ENCODE data around the gene SLC10A6. TPM values are rescaled to one million over a fixed set of nuclear protein-coding genes. Genes with fewer than 3 reads are reported as not detected.

Gene SLC10A6, protein sequence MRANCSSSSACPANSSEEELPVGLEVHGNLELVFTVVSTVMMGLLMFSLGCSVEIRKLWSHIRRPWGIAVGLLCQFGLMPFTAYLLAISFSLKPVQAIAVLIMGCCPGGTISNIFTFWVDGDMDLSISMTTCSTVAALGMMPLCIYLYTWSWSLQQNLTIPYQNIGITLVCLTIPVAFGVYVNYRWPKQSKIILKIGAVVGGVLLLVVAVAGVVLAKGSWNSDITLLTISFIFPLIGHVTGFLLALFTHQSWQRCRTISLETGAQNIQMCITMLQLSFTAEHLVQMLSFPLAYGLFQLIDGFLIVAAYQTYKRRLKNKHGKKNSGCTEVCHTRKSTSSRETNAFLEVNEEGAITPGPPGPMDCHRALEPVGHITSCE
- total RNA-seq (1 to 10 TPM; 4.2 to 5.4 TPM), polyA plus RNA-seq (not detected)
- long read RNA-seq, donor 1, partial matches to known transcripts = 0 of 2 reads
- long read RNA-seq, donor 1, other reads (novel, unspliced or antisense) = 2 of 2 reads
- long read RNA-seq, donor 2 = 0 reads

DNA sequence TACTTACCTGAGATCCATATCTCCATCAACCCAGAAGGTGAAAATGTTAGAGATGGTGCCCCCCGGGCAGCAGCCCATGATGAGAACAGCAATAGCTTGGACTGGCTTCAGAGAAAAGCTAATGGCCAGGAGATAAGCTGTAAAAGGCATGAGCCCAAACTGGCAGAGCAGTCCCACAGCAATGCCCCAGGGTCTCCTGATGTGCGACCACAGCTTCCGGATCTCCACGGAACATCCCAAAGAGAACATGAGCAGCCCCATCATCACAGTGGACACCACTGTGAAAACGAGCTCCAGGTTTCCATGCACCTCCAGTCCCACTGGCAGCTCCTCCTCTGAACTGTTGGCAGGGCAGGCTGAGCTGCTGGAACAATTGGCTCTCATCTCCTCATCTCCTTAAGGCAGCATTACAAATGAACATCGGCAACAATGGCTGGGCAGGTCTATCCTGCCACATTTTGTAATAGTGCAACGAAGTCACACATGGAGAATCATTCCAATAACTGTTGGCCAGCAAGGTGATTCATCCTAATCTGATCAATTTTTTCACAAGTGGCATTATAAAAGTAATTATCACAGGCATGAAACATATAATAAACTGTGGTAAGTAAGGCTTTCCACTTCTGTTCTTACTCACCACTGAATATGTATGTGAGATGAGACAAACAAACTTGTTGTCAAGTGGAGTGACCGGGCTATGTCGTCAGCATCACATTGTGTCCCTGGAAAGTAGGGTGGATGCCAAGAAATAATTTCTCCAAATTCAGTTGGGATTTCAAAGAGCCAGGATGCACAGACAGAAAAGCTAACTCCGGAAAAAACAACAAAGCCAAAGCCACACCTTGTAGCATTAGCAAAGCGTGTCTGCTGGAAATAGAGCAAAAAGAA lies at the start of gene SLC10A6:
Gene SLC10A6, minus strand, starts transcription at position 653 of the 888 bp plus-strand sequence. Its CDS starts 269 bp downstream, at position 384.
- Histone ChIP-seq H3K27me3 (ENCODE audit: control insufficient read depth in 1 of 2, insufficient read depth in 2 of 2, low read length in 1 of 2) (no peaks in the 10 kb centered on the region), H3K4me3 (ENCODE audit: low read length in 2 of 2) (no peak within 1 kb of the TSS)
- peak; percentile 37 for ATAC-seq (ENCODE audit: low FRiP score)

DNA sequence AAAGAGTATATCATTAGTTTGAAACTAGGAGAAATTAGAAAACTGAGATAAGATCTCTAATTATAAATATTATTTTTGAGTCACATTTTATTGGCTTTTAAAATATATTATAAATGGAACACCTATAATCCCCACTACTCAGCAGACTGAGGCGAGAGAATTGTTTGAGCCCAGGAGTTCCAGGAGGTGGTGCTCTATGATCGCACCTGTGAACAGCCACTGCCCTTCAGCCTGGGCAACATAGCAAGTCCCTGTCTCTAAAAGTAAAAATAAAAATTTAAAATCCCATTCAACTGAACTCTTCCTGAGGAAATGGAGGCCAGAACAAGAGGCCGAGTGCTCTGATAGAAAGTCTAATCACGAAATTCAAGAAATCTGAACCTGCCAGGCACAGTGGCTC lies 49.4 kb upstream of the SLC10A6 start:
- no peak for ATAC-seq (ENCODE audit: low FRiP score)
- 92% methylated on average over 4 of the region's 4 CpGs for WGBS, 2 donors

More for the DNA sequence above, at the start of gene SLC10A6:
- no peaks in the 10 kb centered on the region for H3K36me3 ChIP-seq (ENCODE audit: control insufficient read depth in 1 of 2, insufficient read depth in 2 of 2, low read length in 1 of 2)
- H3K9me3 ChIP-seq (ENCODE audit: control insufficient read depth, low read length) = peaks cover 2% of the 10 kb centered on the region
- intact Hi-C loops (cut with DNase I) = no loop called here
- H3K4me1 ChIP-seq (ENCODE audit: control insufficient read depth in 1 of 2, insufficient read depth in 2 of 2, low read length in 2 of 2) = no peaks in the 10 kb centered on the region
- H3K27ac ChIP-seq (ENCODE audit: low read depth in 1 of 2, low read length in 2 of 2) = no peak within 1 kb of the TSS
- WGBS, 2 donors = 44 to 47% methylated on average over 11 of the region's 11 CpGs
- DNase-seq = no peak

DNA sequence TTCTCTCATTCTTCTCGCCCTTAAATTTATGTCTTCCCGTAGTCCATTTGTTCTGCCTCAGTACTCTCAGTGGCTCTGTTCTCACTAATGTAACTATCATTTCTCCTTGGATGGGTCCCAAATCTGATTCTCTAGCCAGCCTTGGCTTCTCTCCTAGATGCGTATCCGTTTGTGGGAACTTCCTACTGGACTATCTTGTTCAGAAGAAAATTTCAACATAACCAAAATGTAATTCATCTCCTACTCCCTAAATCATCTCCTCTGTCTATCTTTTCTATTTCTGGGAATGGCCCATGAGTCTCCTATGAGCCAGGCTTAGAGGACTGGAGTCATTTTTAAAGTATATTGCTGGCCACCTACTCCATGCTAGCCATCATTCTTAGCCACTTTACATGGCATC lies 47.4 kb upstream of the SLC10A6 start:
- WGBS, 2 donors = 51 to 62% methylated on average over 4 of the region's 4 CpGs
- Histone ChIP-seq H3K9me3 (ENCODE audit: control insufficient read depth, low read length) (no peaks in the 10 kb centered on the region), H3K4me1 (ENCODE audit: control insufficient read depth in 1 of 2, insufficient read depth in 2 of 2, low read length in 2 of 2) (no peaks in the 10 kb centered on the region), H3K27ac (ENCODE audit: low read depth in 1 of 2, low read length in 2 of 2) (no peak overlapping the region), H3K36me3 (ENCODE audit: control insufficient read depth in 1 of 2, insufficient read depth in 2 of 2, low read length in 1 of 2) (no peaks in the 10 kb centered on the region), H3K4me3 (ENCODE audit: low read length in 2 of 2) (no peak overlapping the region), H3K27me3 (ENCODE audit: control insufficient read depth in 1 of 2, insufficient read depth in 2 of 2, low read length in 1 of 2) (no peaks in the 10 kb centered on the region)
- DNase-seq (no peak), ATAC-seq (ENCODE audit: low FRiP score) (no peak)
- intact Hi-C loops (cut with DNase I) = loop anchor here in 1 of 2 donors (10.0 kb wide), 1 partner anchor 302 kb away; the partner anchor contains the start of gene PTPN13

More for the DNA sequence above, 49.4 kb upstream of the SLC10A6 start:
- Histone ChIP-seq H3K27me3 (ENCODE audit: control insufficient read depth in 1 of 2, insufficient read depth in 2 of 2, low read length in 1 of 2) (no peaks in the 10 kb centered on the region), H3K27ac (ENCODE audit: low read depth in 1 of 2, low read length in 2 of 2) (no peak overlapping the region), H3K4me3 (ENCODE audit: low read length in 2 of 2) (no peak overlapping the region), H3K4me1 (ENCODE audit: control insufficient read depth in 1 of 2, insufficient read depth in 2 of 2, low read length in 2 of 2) (no peaks in the 10 kb centered on the region), H3K36me3 (ENCODE audit: control insufficient read depth in 1 of 2, insufficient read depth in 2 of 2, low read length in 1 of 2) (no peaks in the 10 kb centered on the region), H3K9me3 (ENCODE audit: control insufficient read depth, low read length) (no peaks in the 10 kb centered on the region)
- intact Hi-C loops (cut with DNase I) = loop anchor here in 1 of 2 donors (10.0 kb wide), 1 partner anchor 304 kb away; the partner anchor contains the start of gene PTPN13
- no peak for DNase-seq

DNA sequence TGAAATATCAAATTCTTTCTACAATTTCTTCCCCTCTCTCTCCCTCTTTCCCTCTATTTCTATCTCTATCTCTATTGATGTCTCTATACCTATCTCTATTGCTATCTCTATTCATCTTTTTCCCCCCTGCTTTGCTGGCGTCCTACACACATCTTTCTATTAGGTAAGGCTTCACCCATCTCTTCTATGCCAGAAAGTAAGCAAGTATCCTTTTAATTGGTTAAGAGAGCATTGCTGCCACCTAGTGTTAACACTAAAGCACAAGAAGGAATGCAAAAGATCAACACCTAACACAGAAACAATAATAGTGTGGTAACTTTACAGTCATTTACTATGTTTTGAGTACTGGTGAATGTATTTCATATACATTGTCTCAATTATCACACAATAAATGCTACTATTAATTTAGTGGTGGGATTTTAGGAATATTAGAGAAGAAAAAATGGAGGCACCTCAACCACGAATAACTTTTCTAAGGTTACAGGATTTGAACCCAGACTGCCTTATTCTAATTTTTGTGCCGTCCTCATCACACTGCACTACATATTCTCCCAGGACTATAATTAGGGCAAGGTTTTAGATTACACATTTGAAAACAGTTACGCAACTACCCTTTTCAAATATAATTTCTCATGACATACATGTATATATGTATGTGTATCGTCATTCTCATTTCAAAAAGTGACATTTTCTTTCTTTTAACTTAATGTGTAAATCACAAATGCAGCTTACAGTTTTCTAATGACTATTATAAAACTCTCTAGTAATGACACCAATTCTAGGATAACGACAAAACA lies 46.7 kb upstream of the SLC10A6 start:
- ATAC-seq (ENCODE audit: low FRiP score) (peak; percentile 73), DNase-seq (no peak)
- H3K36me3 ChIP-seq (ENCODE audit: control insufficient read depth in 1 of 2, insufficient read depth in 2 of 2, low read length in 1 of 2) = no peaks in the 10 kb centered on the region
- H3K4me1 ChIP-seq (ENCODE audit: control insufficient read depth in 1 of 2, insufficient read depth in 2 of 2, low read length in 2 of 2) = no peaks in the 10 kb centered on the region
- intact Hi-C loops (cut with DNase I) = loop anchor here in 1 of 2 donors (10.0 kb wide), 1 partner anchor 301 kb away; the partner anchor contains the start of gene PTPN13
- no peak overlapping the region for H3K4me3 ChIP-seq (ENCODE audit: low read length in 2 of 2)
- no peaks in the 10 kb centered on the region for H3K9me3 ChIP-seq (ENCODE audit: control insufficient read depth, low read length)
- 66 to 72% methylated on average over 6 of the region's 6 CpGs for WGBS, 2 donors
- no peak overlapping the region for H3K27ac ChIP-seq (ENCODE audit: low read depth in 1 of 2, low read length in 2 of 2)
- H3K27me3 ChIP-seq (ENCODE audit: control insufficient read depth in 1 of 2, insufficient read depth in 2 of 2, low read length in 1 of 2) = no peaks in the 10 kb centered on the region

DNA sequence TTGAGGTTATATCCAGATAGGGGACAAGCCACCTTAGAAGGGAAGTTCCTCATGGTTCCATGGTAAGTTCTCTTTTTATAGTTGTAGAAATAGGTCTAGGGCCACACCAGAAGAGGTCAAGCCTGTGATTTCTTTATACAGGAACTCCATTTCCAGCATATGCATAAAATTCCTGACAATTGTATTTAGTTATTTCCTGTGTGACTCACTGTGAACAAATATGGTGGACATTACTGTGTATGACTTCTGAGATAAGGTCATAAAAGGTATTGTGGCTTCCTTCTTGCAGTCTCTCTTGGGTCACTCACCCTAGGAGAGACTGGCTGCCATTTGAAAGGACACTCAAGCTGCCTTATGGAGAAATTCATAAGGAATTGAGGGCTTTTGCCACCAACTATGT lies 45.3 kb upstream of the SLC10A6 start:
- intact Hi-C loops (cut with DNase I) = loop anchor here (5.0 to 10.0 kb wide), 2 partner anchors 300 to 302 kb away; partner anchors contain the start of gene PTPN13 (in 2 of the 2)

DNA sequence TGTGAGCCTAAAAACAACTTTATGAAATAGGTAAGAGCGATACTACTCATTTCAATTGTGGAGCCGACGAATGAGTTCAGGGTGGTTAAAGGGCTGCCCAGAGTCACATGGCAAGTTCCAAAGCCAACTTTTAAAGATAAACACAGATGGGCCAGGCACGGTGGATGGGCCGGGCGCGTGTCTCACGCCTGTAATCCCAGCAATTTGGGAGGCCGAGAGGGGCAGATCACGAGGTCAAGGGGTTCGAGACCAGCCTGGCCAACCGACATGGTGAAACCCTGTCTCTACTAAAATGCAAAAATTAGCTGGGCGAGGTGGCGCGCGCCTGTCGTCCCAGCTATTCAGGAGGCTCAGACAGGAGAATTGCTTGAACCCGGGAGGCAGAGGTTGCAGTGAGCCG lies 44.0 kb upstream of the SLC10A6 start:
- intact Hi-C loops (cut with DNase I) = loop anchor here (2.0 to 10.0 kb wide), 3 partner anchors 298 to 394 kb away; partner anchors contain the start of gene PTPN13 (in 2 of the 2)
- DNase-seq (no peak), ATAC-seq (ENCODE audit: low FRiP score) (no peak)
- Histone ChIP-seq H3K9me3 (ENCODE audit: control insufficient read depth, low read length) (no peaks in the 10 kb centered on the region), H3K4me3 (ENCODE audit: low read length in 2 of 2) (no peak overlapping the region), H3K27me3 (ENCODE audit: control insufficient read depth in 1 of 2, insufficient read depth in 2 of 2, low read length in 1 of 2) (no peaks in the 10 kb centered on the region), H3K4me1 (ENCODE audit: control insufficient read depth in 1 of 2, insufficient read depth in 2 of 2, low read length in 2 of 2) (no peaks in the 10 kb centered on the region), H3K27ac (ENCODE audit: low read depth in 1 of 2, low read length in 2 of 2) (no peak overlapping the region), H3K36me3 (ENCODE audit: control insufficient read depth in 1 of 2, insufficient read depth in 2 of 2, low read length in 1 of 2) (no peaks in the 10 kb centered on the region)
- 79 to 80% methylated on average over 19 of the region's 19 CpGs for WGBS, 2 donors

More for the DNA sequence above, 45.3 kb upstream of the SLC10A6 start:
- no peak for ATAC-seq (ENCODE audit: low FRiP score)
- H3K36me3 ChIP-seq (ENCODE audit: control insufficient read depth in 1 of 2, insufficient read depth in 2 of 2, low read length in 1 of 2) = no peaks in the 10 kb centered on the region
- no peaks in the 10 kb centered on the region for H3K9me3 ChIP-seq (ENCODE audit: control insufficient read depth, low read length)
- H3K4me3 ChIP-seq (ENCODE audit: low read length in 2 of 2) = no peak overlapping the region
- no peak overlapping the region for H3K27ac ChIP-seq (ENCODE audit: low read depth in 1 of 2, low read length in 2 of 2)
- no peaks in the 10 kb centered on the region for H3K4me1 ChIP-seq (ENCODE audit: control insufficient read depth in 1 of 2, insufficient read depth in 2 of 2, low read length in 2 of 2)
- DNase-seq = no peak
- no peaks in the 10 kb centered on the region for H3K27me3 ChIP-seq (ENCODE audit: control insufficient read depth in 1 of 2, insufficient read depth in 2 of 2, low read length in 1 of 2)

DNA sequence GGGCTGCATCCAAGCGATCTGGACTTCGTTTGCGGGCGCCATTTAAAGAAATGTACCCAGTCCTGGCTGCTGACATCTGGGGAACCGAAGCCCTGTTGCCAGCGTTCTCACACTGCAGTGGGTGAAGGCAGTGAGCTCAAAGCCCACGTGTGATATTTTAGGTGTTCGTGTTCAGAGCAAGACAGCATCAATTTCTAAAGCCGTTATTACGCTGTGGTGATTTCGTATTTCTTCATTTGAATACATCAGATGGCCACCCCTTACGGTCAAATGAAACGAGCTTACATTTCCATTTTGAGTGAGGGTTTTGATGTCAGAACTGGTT lies 43.4 kb upstream of the SLC10A6 start:
- intact Hi-C loops (cut with DNase I) = loop anchor here (2.0 to 10.0 kb wide), 3 partner anchors 298 to 394 kb away; partner anchors contain the start of gene PTPN13 (in 2 of the 2)
- Histone ChIP-seq H3K27me3 (ENCODE audit: control insufficient read depth in 1 of 2, insufficient read depth in 2 of 2, low read length in 1 of 2) (no peaks in the 10 kb centered on the region), H3K36me3 (ENCODE audit: control insufficient read depth in 1 of 2, insufficient read depth in 2 of 2, low read length in 1 of 2) (no peaks in the 10 kb centered on the region), H3K27ac (ENCODE audit: low read depth in 1 of 2, low read length in 2 of 2) (no peak overlapping the region), H3K4me3 (ENCODE audit: low read length in 2 of 2) (peak overlapping the region; percentile 22 to 90), H3K4me1 (ENCODE audit: control insufficient read depth in 1 of 2, insufficient read depth in 2 of 2, low read length in 2 of 2) (no peaks in the 10 kb centered on the region), H3K9me3 (ENCODE audit: control insufficient read depth, low read length) (no peaks in the 10 kb centered on the region)
- WGBS, 2 donors = 1 to 3% methylated on average over 13 of the region's 13 CpGs
- DNase-seq = no peak
- ATAC-seq (ENCODE audit: low FRiP score) = no peak

Measured in aorta (tissue), 5 donors.